ENCODE measurements around the gene RXFP2.
A peak's percentile ranks its signal among the peaks of the same experiment; 100 is the strongest.

Gene RXFP2

DNA sequence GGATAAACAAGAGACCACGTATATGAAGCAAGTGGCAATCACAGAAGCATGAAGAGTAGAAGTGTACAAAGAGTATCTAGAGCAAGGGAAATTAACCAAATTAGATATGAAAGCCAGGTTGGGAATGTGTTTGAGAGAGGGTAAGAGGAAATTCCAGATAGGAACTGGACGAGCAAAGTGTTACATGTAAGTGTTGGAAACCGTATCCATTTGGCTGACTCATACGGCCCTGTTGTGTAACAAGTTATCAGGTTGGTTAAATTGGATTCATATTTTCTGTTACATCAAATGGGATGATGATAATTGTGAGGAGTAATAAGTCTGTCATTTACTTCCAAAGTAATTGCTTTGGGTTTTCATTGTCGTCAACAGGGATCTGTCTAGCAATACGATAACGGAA is 46.7 kb downstream of the RXFP2 start:
- no peak for TF ChIP-seq POLR2A (IDR thresholded peaks at IDR 0.05; ENCODE audit: low read depth, low read length)
- DNase-seq (ENCODE audit: insufficient read length, low spot score) (no peak), FAIRE-seq (no peak)

DNA sequence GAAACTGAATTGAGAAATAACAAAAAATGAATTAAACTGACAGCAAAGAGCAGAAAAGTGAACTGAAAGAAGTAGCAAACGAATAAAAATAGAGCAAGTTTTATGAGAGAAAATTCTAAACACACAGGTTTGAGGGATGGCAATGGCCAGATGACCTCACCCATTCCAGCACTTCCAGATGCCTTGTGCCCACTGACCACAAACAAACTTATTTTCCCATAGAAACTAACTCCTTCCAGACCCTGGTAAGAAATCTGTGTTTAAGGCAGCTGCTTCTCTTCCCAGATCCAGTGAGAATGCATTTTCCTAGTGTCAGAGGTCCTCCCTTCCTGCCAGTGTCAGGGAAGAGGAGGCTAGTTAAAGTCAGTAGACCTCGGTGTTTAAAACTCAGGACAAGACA is 51.7 kb downstream of the RXFP2 start:
- DNase-seq (ENCODE audit: insufficient read length, low spot score) (no peak), FAIRE-seq (no peak)
- TF ChIP-seq POLR2A (IDR thresholded peaks at IDR 0.05; ENCODE audit: low read depth, low read length): no peak

DNA sequence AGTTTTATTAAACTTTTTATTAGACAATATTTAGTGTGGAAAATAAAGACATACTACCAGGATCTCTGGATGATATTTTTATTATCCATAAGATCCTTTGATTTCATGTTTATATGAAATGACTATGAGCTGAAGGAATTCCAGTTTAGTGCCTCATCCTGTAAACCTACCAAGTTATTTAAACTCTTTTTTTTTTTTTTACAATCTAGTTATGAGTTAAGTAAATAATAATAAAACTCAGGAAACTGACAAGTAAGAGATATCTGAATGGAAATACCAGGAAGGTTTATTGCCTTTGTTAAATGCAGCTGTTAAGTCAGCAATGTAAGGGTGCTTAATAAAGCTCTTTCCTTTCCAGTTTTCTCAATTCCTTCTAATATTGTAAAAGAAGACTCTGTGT is 53.9 kb downstream of the RXFP2 start:
- no peak for FAIRE-seq
- DNase-seq (ENCODE audit: insufficient read length, low spot score): no peak

DNA sequence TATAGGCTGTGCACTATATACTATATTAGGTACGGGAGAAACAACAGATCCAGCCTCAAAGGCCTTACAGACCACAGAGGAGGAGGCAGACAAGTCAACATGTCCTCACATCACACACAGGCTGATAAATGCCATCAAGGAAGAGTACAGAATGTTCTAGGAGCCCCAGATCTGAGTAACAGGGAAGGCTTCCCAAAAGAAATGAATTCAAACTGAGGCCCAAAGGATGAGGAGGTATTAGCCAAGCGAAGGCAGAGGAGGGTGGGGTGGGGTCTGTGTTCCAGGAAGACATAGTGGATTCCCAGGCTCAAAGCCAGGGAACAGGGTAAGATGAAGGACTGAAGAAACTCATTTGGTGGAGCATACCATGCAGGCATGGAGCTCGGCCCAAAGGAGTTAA is 55.1 kb downstream of the RXFP2 start:
- FAIRE-seq (no peak), DNase-seq (ENCODE audit: insufficient read length, low spot score) (no peak)
- no peak for TF ChIP-seq POLR2A (IDR thresholded peaks at IDR 0.05; ENCODE audit: low read depth, low read length)

More for the DNA sequence above, 53.9 kb downstream of the RXFP2 start:
- no peak for TF ChIP-seq POLR2A (IDR thresholded peaks at IDR 0.05; ENCODE audit: low read depth, low read length)

DNA sequence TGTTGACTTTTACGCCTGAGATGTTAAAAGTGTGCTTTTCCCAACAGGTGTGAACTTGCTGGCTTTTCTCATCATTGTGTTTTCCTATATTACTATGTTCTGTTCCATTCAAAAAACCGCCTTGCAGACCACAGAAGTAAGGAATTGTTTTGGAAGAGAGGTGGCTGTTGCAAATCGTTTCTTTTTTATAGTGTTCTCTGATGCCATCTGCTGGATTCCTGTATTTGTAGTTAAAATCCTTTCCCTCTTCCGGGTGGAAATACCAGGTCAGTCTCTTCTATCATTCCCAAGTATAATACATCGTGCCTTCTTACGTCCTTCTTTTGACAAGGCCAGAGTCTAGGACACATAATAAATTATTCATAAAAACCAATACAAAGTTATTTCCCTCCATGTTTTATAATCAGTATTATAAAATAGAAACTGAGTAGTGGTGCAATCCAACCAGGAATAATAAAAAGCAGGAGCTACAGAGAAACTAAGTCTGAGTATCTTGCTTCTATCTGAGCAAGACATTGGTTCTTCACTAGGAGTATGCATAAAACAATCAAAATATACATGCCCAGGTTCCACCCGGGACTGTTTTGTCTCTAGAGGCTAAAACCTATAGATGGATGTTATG is 57.9 kb downstream of the RXFP2 start:
- TF ChIP-seq POLR2A (IDR thresholded peaks at IDR 0.05; ENCODE audit: low read depth, low read length): no peak
- DNase-seq (ENCODE audit: insufficient read length, low spot score) (peak; percentile 16), FAIRE-seq (no peak)

DNA sequence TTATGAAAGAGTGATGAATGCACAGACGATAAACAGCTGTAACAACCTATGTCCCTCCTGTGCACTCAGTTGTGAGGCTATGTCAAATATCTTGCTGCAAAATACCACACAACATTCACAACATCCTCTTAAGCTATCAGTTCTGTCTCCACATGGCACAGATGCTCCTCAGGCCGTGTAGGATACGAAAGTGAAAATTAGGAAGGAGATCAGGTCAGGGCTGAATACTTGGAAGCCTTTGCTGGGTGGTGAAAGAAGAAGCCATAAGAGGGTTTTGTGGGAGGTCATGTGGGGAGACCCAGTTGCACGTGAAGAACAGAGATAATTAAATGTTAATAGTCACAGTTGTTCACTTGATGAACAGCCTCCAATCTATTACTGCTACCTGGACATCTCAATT is 58.9 kb downstream of the RXFP2 start:
- TF ChIP-seq POLR2A (IDR thresholded peaks at IDR 0.05; ENCODE audit: low read depth, low read length): no peak
- no peak for DNase-seq (ENCODE audit: insufficient read length, low spot score)
- no peak for FAIRE-seq

DNA sequence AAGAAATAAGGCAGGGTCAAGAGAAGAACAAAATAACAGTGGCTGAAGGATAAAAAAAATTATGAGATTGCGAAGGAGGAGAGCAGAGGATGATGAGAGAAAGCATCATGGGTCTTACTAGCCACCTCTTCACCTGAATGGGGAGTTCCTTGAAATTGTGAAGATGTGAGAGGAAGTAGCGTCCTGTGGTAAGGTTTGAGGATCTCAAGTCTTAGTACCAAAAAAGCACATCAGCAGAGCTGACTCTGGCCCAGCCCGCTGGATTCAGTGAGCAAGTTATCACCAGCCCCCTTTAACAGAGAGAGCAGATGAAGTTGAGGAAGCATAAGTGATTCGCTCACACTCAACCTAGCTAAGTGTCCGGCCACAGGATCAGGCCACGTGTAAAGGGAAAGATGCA is 61.8 kb downstream of the RXFP2 start:
- FAIRE-seq (no peak), DNase-seq (ENCODE audit: insufficient read length, low spot score) (no peak)
- no peak for TF ChIP-seq POLR2A (IDR thresholded peaks at IDR 0.05; ENCODE audit: low read depth, low read length)

DNA sequence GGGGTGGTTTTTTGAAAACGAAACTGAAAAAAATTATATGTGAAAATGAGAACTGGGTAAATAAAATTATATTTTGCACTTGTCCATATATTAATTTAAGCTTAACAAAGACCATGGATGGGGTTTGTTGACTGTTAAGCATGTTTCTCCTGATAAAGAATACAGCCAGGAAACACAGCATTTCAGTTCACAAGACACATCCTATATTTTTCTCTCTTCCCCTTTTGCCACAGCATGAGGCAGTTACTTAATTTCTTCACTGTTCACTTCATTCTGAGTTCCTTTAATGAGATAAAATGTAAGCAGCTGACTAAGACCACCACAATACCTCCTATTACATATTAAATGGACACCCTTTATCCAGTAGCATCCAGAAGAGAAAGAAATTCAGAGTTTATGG is 64.0 kb downstream of the RXFP2 start:
- no peak for TF ChIP-seq POLR2A (IDR thresholded peaks at IDR 0.05; ENCODE audit: low read depth, low read length)
- no peak for FAIRE-seq
- DNase-seq (ENCODE audit: insufficient read length, low spot score): no peak

DNA sequence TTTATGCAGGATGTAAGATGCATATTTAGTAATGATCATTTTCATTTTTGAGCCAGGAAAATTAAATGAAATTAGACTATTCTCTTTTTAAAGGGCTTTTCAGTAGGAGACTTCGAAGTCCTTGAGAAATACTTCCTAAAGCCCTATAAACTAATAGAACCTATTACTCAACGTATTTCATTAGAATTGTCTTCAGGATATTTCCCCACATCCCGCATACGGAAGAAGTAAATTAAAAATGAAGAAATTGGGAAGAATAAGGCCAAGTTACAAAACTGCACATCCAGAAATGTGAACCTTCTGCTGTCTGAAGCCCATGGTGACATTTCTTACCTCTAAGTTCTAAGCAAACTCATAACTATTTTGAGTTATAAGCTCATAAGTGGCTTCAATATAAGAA is 66.5 kb downstream of the RXFP2 start:
- TF ChIP-seq POLR2A (IDR thresholded peaks at IDR 0.05; ENCODE audit: low read depth, low read length): no peak
- no peak for DNase-seq (ENCODE audit: insufficient read length, low spot score)
- no peak for FAIRE-seq

DNA sequence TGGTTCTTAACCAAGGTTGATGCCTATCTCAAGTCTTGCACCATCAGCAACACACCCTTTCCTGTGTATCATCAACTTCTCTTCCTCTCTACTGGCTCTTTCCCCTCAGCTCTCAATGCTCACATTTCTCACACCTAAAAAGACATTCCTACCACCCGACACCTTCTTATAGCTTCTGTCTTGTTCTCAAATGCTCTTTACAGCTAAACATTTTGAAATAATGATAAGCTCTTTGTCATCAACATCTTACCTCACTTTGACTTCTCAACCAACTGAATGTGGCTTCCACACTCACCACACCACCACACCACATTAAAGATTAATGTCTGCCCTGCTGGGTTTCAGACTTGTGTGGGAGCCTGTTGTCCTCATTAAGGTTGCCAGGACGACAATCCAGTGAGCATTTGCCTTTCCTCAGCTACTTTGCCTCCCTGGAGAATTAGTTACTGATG is 67.8 kb downstream of the RXFP2 start:
- TF ChIP-seq POLR2A (IDR thresholded peaks at IDR 0.05; ENCODE audit: low read depth, low read length): no peak
- FAIRE-seq (no peak), DNase-seq (ENCODE audit: insufficient read length, low spot score) (no peak)

DNA sequence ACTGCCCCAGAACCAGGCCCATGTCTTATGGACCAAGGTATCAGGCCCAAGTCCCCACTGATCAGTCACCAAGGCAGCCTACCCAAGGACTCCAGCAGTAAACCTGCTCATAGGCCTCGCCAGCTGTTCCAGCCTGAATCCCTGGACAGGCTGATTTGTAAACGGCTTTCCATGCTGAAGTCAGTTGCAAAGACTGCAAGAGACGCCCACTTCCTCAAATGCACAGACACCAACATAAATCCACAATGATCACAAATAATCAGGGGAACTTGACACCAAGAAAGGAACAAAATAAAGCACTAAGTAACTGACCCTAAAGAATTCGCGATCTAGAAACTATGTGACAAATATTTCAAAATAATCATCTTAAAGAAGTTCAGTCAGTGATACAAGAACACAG is 75.2 kb downstream of the RXFP2 start:
- no peak for DNase-seq (ENCODE audit: insufficient read length, low spot score)
- no peak for TF ChIP-seq POLR2A (IDR thresholded peaks at IDR 0.05; ENCODE audit: low read depth, low read length)
- FAIRE-seq: no peak

DNA sequence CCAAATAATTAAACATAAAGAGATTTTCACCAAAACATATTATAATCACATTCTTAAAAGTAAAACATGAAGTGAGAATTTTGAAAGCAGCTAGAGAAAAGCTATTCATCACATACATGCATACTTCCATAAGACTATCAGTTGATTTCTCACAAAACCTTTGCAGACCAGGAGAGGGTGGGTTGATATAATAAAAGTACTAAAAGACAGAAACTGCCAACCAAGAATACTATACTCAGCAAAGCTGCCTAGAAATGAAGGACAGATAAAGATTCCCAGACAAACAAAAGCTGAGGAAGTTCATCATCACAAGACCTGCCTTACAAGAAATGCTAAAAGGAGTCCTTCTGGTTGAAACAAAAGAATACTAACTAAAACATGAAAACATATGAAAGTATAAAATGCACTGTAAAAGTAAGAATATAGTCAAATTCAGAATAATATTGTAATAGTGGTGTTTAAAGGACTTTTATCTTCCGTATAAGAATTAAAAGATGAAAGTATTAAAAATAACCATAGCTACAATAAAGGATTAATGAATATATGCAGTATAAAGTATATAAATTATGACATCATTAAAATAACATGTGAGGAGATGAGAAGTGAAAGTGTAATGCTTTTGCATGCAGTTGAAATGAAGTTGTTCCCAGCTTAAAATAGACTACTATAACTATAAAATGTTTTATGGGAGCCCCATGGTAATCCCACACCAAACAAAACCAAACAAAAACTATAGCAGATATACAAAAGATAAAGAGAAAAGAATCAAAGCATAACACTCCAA is 76.2 kb downstream of the RXFP2 start:
- no peak for TF ChIP-seq POLR2A (IDR thresholded peaks at IDR 0.05; ENCODE audit: low read depth, low read length)
- FAIRE-seq: no peak
- no peak for DNase-seq (ENCODE audit: insufficient read length, low spot score)

DNA sequence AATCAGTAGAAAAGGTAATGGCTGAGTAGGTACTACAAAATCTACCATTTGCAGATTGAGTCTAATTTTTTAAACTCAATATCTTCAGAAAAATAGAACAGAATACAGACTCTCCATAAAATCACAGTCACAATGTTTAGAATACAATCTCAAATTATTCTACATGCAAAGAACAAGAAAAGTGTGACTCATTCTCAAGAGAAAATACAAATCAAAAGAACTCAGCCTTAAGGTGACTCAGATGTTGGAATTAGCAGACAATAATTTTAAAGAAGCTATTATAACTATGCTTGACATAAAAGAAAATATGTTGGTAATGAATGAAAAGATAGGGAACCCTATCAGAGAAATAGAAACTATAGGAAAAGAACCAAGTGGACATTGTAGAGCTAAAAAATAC is 78.9 kb downstream of the RXFP2 start:
- DNase-seq (ENCODE audit: insufficient read length, low spot score) (no peak), FAIRE-seq (no peak)
- no peak for TF ChIP-seq POLR2A (IDR thresholded peaks at IDR 0.05; ENCODE audit: low read depth, low read length)

DNA sequence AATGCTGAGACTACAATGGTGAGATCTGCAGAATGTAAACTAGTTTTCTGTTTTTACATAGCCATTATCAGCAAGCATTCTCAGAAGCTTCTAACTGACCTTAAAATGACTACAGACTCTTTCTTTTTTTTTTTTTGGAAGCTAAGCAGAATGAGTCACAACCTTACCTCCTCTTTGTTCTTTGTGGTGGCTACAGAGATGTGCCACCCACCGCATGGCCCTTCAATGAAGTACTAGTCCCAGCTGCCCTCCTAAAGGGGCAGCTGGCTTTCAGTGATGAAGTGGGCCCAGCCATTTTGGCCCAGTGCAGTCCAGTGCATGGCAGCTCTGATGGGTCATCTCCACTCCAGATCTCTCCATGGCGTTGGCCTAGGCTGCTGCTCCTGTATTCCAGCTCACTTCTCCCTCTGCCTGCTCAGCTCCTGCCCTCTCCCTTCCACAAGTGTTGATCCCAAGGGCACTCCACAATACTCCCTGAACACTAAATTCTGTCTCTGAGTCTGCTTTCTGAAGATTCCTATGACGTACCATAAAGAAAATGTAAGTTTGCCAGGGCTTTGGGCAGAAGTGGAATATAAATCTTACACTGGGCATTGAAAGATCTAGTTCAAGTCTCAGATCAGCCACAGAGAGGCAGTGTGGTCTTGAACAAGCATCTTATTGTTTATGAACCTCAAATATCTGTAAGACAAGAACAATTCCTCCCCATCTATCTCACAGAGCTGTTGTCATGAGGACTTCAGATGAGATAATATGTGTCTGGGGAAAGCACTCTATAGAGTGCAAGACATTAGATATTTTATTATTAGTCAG is 85.6 kb downstream of the RXFP2 start:
- DNase-seq (ENCODE audit: insufficient read length, low spot score) (no peak), FAIRE-seq (no peak)
- no peak for TF ChIP-seq POLR2A (IDR thresholded peaks at IDR 0.05; ENCODE audit: low read depth, low read length)

Measured in H54 (cell line).